Measurements from ENCODE around the gene TBC1D22A.
A peak's percentile ranks its signal among the peaks of the same experiment; 100 is the strongest.

Gene TBC1D22A

DNA sequence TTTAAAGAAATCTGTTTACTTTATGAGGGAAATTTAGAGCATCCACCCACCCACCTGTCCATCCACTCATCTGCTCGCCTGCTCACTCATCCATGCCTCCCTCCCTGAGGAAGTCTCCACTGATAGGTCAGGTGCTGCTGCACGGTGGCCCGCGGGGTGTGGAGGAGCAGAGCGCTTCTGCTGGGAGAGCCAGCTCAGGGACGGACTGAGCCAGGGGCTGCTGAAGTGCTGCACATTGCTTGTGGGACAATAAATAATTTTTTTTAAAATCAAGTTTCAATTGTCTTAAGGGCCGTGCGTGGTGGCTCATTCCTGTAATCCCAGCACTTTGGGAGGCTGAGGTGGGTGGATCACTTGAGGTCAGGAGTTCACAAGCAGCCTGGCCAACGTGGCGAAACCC is 148.9 kb downstream of the TBC1D22A start:
- DNase-seq, result peak; percentile 21

DNA sequence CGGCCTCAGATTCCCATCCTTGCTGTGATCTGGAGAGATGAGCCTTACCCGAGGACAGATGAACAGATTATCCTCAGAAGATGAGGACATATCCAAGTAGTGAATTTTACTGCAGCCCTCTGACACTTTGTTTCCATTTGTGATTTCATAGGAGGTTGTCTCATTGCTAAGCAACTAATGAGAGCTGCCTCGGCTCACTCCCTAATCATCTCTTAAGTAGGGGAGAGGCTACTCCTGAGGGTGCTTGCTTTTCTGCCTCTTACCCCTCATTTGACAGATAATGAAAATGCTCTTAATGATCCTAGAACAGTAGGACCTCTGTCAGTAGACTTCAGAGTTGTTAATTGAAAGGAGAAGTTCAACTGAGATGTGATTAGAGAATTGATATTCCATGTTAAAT is 150.9 kb downstream of the TBC1D22A start:
- no peak for DNase-seq

DNA sequence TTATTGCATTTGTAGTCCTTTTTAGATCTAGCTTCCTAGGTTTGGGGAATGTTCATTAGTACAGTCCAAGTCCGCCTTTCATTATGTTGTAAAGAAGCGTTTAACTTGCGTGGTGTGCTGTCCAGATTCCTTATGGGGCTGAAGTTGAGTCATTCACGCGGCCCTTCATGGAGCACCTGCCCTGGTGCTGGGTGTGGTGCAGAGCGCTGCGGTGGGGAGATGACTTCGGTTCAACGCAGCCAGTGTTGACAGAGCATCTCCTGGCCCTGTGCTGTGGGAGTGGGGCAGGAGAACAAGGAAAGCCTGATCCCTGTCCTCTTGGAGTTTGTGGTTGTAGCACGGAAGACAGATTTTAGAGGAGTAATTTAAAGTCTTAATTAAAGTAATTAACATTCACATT is 152.0 kb downstream of the TBC1D22A start:
- peak; percentile 42 for DNase-seq

- peak; percentile 67 for DNase-seq
Measured at GRCh38 chr22:46914916-46915894, 152.8 kb downstream of the TBC1D22A start.

DNA sequence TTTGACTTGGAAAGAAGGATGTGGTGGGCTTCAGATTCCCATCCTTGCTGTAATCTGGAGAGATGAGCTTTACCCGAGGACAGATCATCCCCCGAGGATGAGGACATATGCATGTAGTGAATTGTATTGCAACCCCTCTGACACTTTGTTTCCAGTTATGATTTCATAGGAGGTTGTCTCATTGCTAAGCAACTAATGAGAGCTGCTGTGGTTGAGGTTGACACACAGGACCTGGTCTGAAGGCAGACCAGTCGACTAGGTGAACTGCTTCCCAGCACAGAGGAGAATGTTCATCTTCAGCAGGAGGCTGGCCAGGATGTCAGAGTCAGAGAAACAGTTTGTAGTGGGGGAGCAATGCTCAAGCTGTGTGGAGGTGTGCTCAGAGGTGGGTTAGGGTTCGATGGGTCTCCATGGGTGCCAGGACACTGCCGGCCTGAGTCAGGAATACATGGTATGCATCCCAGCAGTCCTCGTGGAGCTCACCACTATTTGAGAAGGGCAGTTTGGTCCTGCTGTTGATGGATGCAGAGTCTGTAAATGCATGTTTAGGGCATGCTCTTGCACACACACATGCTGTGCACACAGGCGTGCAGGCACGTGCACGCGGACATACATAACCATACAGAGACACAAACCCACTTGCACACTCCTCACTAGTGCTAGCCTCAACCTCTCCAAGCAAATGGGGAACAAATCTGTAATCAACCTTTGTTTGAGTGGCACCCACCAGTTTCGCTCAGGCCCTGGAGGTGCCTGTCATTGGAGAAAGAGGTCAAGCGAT is 153.7 kb downstream of the TBC1D22A start:
- DNase-seq, result no peak

- DNase-seq, result no peak
Measured at GRCh38 chr22:46916886-46917770, 154.7 kb downstream of the TBC1D22A start.

DNA sequence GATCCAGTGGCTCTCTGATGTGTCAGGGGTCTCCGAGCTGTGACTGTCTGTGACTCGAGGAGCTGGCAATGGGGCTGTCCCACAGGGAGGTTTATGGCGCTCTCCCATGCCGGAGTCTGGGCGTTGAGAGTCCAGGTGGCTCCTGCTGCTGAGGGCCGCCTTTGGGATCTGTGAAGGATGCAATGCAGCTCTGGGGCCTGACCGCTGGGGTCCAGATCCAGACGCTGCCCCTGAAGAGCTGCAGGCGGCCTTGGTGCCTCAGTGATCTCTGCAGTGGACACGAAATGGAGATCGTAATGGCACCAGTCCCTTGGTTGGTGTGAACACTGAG is 155.3 kb downstream of the TBC1D22A start:
- no peak for DNase-seq

GRCh38 chr22:46918197-46918596 is 155.7 kb downstream of the TBC1D22A start:
- no peak for DNase-seq

DNA sequence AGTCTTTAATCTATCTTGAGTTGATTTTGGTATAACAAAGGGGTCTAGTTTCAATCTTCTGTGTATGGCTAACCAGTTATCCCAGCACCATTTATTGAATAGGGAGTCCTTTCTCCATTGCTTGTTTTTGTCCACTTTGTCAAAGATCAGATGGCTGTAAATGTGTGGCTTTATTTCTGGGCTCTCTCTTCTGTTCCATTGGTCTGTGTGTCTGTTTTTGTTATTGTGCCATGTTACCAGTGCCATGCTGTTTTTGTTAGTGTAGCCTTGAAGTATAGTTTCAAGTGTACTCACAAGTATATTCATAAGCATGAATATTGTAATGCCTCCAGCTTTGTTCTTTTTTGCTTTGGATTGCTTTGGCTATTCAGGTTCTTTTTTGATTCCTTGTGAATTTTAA is 159.6 kb downstream of the TBC1D22A start:
- DNase-seq, result no peak

DNA sequence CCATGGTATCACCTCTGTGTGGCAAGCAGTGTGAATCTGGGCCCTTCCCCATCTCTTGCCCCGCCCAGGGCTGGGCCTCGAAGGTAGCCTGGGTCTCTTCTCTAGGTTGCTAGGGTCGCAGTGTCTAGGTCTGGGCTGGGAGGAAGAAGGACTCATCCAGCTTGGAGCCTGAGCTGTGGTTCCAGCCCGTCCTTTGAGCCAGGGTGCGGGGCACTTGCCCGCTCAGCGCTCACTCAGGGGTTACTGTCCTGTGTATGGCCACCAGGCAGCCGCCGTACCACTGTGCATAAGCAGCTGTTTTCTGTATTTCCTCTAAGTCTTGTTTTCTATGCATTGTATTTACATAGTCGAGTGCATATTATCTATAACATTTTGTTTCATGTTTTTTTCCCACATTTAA is 160.9 kb downstream of the TBC1D22A start:
- no peak for DNase-seq

DNA sequence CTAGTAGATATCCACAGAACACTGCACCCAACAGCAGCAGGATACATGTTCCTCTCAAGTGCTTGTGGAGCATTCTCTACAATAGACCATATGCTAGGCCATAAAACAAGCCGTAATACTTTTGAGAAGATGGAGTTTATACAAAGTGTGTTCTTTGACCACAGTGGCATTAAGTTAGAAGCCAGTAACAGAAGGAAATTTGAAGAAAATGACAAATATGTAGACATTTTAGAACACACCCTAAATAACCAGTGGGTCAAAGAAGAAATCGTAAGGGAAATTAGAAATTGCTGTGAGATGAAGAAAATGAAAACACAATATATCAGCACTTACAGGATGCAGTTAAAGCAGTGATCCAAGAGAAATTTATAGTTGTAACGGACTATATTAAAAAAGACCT is 163.4 kb downstream of the TBC1D22A start:
- no peak for DNase-seq

DNA sequence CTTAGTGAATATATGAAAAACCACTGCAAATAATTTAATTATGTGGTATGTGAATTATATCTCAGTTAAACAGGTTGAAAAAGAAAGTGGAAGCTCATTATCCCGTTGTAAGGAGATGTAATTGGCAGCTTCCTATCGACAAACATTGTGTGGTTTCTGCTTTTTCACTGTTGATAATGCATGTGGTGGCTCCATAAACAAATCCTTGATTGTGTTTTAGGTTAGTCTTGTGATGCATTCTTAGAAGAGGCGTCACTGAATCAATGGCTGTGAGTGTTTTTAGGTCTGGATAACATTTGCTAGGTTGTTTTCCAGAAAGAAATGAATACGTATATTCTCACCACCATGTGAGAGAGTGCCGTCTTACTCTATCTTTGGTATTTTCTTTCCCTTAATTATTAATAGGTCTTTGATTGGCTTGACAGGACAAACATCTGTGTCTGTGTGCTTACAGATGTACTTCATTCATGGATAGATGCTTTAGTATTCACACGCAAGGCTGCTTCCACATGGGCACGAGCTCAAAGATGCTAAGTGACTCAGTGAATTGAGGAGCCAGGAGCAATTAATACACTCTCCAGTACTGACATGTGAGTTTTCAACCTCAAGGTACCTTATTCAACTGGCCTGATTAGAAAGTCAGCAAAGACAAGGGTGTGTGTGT is 166.7 kb downstream of the TBC1D22A start:
- no peak for DNase-seq

DNA sequence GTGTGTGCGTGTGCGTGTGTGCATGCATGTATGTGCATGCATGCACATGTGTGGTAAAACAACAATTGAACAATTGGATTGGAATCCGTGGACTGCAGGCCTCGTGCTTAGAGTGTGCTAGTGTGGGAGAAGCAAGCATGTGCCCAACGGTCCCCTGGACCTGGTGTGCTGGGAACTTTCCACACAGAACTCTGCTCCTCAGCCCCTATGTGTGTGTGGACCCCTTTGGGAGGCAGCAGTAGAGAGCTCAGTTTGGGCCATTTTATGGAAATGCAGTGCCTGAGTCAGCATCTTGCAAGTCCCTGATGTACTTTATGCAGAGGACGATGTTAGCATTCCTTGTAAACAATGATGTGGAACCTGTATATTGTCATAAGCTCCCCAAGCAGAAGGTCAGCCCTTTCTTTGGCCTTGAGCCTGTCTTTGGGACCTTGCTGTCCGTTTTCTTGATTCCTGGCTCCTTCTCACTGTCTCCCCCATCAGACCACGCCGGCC is 167.3 kb downstream of the TBC1D22A start:
- no peak for DNase-seq

DNA sequence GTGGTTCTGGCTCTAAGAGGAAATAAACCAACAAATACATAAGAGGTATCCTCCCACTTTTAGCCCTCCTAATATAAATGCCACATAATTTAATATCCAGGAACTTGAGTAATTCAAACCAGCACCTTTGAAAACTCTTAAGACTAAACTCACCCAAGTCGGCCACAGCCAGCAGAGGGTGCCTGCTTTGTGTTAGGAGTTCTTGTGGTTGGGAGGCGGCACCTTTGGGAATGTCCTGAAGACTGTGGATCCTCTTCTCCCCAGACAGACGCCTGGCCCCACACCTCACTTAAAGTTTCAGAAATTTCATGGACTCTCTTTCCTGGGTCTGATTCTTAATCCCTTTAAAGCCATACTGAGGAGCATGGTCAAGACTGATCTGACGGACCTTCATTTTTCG is 169.0 kb downstream of the TBC1D22A start:
- no peak for DNase-seq

- DNase-seq, result no peak
Measured at GRCh38 chr22:46931881-46932280, 169.4 kb downstream of the TBC1D22A start.

DNA sequence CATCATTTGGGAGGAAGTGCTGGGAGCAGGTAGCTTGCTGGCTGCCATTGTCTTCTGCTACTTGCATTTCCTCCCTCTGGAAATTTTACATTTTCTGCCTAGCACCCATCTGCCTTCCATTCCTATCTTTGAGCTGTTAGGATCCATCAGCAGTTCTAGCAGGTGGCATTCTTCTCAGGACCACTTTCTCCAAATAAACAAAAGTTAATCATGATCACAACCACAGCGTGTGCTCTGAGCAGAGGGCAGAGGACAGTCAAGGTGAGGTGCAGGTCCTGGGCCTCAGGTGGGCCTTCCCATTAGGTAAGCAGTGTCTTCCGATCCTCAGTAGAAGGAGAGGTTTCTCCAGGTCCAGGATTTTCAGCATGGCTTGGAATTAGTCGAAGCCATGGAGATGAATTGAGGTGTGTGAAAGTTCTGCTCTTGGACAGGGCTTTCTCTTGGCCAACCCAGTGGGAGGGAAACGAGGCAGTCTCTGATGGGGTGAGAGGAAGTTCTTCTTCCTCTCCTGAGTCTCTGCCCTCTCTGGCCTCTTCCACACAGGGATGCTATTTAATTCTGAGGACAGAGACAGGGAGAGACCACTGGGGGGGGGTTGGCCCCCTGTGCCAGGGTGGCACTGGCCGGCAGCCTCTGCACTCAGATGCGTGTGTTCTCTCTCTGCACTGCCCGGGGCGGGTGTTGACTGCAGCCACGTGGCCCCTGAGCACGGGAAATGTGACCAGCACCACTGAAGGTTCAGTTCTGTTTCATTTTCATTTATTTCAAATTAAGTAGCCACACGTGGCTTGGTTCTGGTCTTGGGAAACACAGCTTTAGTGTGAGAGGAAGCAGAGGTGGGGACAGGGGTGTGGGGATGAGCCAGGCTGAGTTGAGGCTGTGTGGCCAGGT is 170.8 kb downstream of the TBC1D22A start:
- DNase-seq, result no peak

- no peak for DNase-seq
Measured at GRCh38 chr22:46934172-46934745, 171.8 kb downstream of the TBC1D22A start.

DNA sequence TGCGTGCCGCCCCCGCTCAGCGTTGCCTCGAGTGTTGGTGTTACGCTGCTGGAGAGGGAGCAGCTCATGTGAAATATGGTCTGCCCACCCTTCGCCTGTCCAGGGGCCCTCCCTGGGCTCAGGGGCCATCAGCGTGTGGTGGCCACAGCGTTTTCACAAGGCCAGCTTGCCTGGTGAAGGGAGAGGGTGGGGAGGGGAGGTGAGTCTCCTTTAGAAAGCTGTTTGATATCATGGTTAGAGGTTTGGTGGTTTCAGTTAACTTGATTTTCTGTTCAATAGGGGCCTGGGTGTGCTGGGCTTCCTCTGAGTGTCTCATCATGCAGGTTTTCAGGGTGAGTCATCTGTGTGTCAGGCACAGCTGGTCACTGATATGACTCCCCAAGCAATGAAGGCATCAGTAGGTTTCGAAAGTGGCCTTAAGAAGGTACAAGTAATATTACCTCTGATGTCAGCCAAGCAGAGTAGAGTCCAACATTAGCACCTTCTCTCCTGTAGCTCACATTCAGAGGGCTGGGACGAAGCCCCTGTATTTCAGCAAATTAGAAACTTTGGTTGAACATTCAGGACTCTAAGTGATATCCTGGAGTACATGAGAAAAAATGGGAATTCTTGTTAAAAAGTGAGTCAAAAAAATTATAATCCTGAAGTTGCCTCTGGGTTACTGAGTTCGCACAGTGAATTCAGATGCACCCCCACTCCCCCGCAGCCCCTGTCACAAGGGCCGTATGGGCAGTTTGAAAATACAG is 172.5 kb downstream of the TBC1D22A start:
- DNase-seq, result peak; percentile 42

- no peak for DNase-seq
Measured at GRCh38 chr22:46935506-46936377, 173.3 kb downstream of the TBC1D22A start.
